Breast epithelium (tissue), 3 donors: Measurements from ENCODE around the gene TEX22.

Experiments used
- POLR2A ChIP-seq: fragments of 450-650 bp; IDR thresholded peaks from one replicate; pipeline ENCODE4 v1.6.1; 2016; ENCODE audit warnings: antibody characterized with exemption, mild to moderate bottlenecking, moderate library complexity
- POLR2AphosphoS5 ChIP-seq, 3 donors: sonication (generic); formaldehyde crosslinking; IDR thresholded peaks; one replicate each; pipeline ENCODE4 v1.6.1; 2017; ENCODE audit warnings: antibody characterized with exemption in 3 of 3
- TF ChIP-seq, protein P1 (sequence below), 3 donors: fragments of 450-650 bp; IDR thresholded peaks; one replicate each; pipeline ENCODE4 v1.5.1; 2016 to 2017; ENCODE audit warnings: antibody characterized with exemption in 3 of 3, mild to moderate bottlenecking in 3 of 3, moderate library complexity in 3 of 3

DNA sequence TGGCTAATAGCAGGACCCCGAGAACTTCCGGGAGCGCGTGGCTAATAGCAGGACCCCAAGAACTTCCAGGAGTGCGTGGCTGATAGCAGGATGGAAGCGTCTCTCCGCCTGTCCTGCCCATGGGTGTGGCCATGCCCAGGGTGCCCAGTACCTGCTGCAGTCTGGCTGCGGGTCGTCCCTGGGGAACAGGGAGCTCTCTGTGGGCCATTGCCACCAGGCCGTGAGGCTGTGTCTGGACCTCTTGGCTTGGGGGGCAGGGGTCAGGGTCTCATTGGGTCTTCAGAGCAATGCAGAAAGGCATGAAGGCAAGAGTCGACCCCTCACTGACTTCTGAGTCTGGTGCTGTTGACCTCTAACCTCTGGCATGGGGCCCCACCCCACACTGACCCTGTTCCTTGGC, 48.3 kb upstream of the TEX22 start:
- TF ChIP-seq, protein P1, sequence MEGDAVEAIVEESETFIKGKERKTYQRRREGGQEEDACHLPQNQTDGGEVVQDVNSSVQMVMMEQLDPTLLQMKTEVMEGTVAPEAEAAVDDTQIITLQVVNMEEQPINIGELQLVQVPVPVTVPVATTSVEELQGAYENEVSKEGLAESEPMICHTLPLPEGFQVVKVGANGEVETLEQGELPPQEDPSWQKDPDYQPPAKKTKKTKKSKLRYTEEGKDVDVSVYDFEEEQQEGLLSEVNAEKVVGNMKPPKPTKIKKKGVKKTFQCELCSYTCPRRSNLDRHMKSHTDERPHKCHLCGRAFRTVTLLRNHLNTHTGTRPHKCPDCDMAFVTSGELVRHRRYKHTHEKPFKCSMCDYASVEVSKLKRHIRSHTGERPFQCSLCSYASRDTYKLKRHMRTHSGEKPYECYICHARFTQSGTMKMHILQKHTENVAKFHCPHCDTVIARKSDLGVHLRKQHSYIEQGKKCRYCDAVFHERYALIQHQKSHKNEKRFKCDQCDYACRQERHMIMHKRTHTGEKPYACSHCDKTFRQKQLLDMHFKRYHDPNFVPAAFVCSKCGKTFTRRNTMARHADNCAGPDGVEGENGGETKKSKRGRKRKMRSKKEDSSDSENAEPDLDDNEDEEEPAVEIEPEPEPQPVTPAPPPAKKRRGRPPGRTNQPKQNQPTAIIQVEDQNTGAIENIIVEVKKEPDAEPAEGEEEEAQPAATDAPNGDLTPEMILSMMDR (IDR thresholded peaks at IDR 0.05) = no peak
- TF ChIP-seq POLR2A = no peak
- TF ChIP-seq POLR2AphosphoS5 (IDR thresholded peaks at IDR 0.05) = no peak
